ENCODE results near the gene CRADD. TPM values are rescaled to one million over a fixed set of nuclear protein-coding genes. Genes with fewer than 3 reads are reported as not detected.

CRADD gene
- total and polyA plus RNA-seq, 10 of the 15 experiments (the other 5 are each of a cell fraction or from before 2014, with no cell fraction given): 7.6 to 15.5 (median 11.7) TPM

GRCh38 chr12:93712200-93712599 lies 35.0 kb downstream of the CRADD start (continued):
- TF ChIP-seq NRF1 (conservative IDR thresholded peaks at IDR 0.05; ENCODE audit: low read depth, low read length): no peak
- no peak for TF ChIP-seq SMAD5 (IDR thresholded peaks at IDR 0.05; ENCODE audit: low read depth)

- intact Hi-C loops (cut with micrococcal nuclease; ENCODE audit: unreplicated experiment): no loop called here
- peaks cover 7% of the 10 kb centered on the region for H3K9me3 ChIP-seq (replicated peaks; ENCODE audit: control insufficient read depth, insufficient read depth, low read length)
- RAD21 ChIA-PET (ENCODE audit: unreplicated experiment): no interaction called here
- DNase-seq (ENCODE audit: low read depth, low spot score) (no peak), FAIRE-seq (no peak), ATAC-seq (no peak)
- no peaks in the 10 kb centered on the region for H3K4me1 ChIP-seq (ENCODE audit: control insufficient read depth, insufficient read depth, low read length)
- no peak overlapping the region for H3K4me2 ChIP-seq (ENCODE audit: control insufficient read depth, insufficient read depth)
- no peaks in the 10 kb centered on the region for H3K36me3 ChIP-seq (ENCODE audit: control insufficient read depth in 2 of 2, insufficient read depth in 2 of 2, low read length in 1 of 2)
- CTCF ChIA-PET: no interaction called here
- no peaks in the 10 kb centered on the region for H4K20me1 ChIP-seq (ENCODE audit: control insufficient read depth, insufficient read depth)
- in situ Hi-C loops (cut with MboI): no loop called here
- H3K4me3 ChIP-seq: no peak overlapping the region
- H2AFZ ChIP-seq (ENCODE audit: control insufficient read depth, low read depth, low read length): no peak overlapping the region
- 38% methylated on average over 5 of the region's 5 CpGs for WGBS (ENCODE audit: insufficient coverage, insufficient replicate concordance, low lambda C conversion rate, missing lambda C conversion rate)
- H3K9ac ChIP-seq (ENCODE audit: control insufficient read depth, insufficient read depth, low read length): no peak overlapping the region
- SMC1A ChIA-PET (ENCODE audit: uncharacterized antibody, unreplicated experiment): interaction anchor here (1.8 kb wide), 1 partner anchor 53 kb away, joined by 5 read pairs; no protein-coding TSS in a partner anchor
- no TSS peak for BruUV-seq (replicated peaks)
- no peaks in the 10 kb centered on the region for H3K79me2 ChIP-seq (ENCODE audit: control insufficient read depth, insufficient read depth, low read length)
- no peaks in the 10 kb centered on the region for H3K27me3 ChIP-seq (replicated peaks in 1 of 2; ENCODE audit: control insufficient read depth in 2 of 2, insufficient read depth in 2 of 2, low read length in 1 of 2)
- POLR2A ChIA-PET: interaction anchor here (0.8 kb wide), 1 partner anchor 59 kb away, joined by 3 read pairs; no protein-coding TSS in a partner anchor
- H3K27ac ChIP-seq (ENCODE audit: control insufficient read depth, insufficient read depth): no peak overlapping the region
- TF ChIP-seq RAD21 (IDR thresholded peaks at IDR 0.05; ENCODE audit: insufficient read depth, low read depth, low read length) (no peak), PBX3 (IDR thresholded peaks at IDR 0.05; ENCODE audit: insufficient replicate concordance, low read depth, low read length) (no peak), GABPA (IDR thresholded peaks at IDR 0.05; ENCODE audit: low read depth) (no peak), STAT3 (IDR thresholded peaks at IDR 0.05; ENCODE audit: low read depth, low read length) (no peak), TCF3 (IDR thresholded peaks at IDR 0.05; ENCODE audit: borderline replicate concordance, insufficient read depth, low read depth, low read length) (no peak), RB1 (IDR thresholded peaks at IDR 0.05; ENCODE audit: borderline replicate concordance) (no peak), ZNF687 (IDR thresholded peaks at IDR 0.05) (no peak), SMARCA5 (IDR thresholded peaks at IDR 0.05) (no peak), HCFC1 (IDR thresholded peaks at IDR 0.05; ENCODE audit: low read length) (no peak), BCLAF1 (IDR thresholded peaks at IDR 0.05) (no peak), KAT2A (conservative IDR thresholded peaks at IDR 0.05; ENCODE audit: control insufficient read depth, low read depth, low read length) (no peak), DPF2 (IDR thresholded peaks at IDR 0.05) (no peak), IRF5 (IDR thresholded peaks at IDR 0.05; ENCODE audit: borderline replicate concordance) (no peak)
Observed at GRCh38 chr12:93713060-93713459, 35.9 kb downstream of the CRADD start.

All from GM12878 (cell line).